ENCODE results near the gene HM13.

DNA sequence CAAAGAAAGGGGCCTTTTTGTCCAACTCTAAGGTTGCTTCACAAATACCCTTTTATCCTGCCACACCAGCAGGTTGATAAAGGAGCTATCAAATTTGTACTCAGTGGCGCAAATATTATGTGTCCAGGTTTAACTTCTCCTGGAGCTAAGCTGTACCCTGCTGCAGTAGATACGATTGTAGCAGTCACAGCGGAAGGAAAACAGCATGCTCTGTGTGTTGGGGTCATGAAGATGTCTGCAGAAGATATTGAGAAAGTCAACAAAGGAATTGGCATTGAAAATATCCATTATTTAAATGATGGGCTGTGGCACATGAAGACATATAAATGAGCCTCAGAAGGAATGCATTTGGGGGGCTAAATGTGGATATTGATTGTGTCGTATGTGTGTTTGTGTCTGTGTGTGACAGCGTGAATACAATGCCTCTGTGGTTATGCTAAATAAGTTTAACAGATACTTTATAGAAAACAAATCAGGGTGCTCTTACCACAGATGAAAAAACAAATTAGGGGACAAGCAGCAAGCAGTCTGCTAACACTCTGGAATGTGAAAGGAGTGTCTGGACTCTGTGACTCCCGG, 33.6 kb downstream of the HM13 start:
- TF ChIP-seq, protein P1, sequence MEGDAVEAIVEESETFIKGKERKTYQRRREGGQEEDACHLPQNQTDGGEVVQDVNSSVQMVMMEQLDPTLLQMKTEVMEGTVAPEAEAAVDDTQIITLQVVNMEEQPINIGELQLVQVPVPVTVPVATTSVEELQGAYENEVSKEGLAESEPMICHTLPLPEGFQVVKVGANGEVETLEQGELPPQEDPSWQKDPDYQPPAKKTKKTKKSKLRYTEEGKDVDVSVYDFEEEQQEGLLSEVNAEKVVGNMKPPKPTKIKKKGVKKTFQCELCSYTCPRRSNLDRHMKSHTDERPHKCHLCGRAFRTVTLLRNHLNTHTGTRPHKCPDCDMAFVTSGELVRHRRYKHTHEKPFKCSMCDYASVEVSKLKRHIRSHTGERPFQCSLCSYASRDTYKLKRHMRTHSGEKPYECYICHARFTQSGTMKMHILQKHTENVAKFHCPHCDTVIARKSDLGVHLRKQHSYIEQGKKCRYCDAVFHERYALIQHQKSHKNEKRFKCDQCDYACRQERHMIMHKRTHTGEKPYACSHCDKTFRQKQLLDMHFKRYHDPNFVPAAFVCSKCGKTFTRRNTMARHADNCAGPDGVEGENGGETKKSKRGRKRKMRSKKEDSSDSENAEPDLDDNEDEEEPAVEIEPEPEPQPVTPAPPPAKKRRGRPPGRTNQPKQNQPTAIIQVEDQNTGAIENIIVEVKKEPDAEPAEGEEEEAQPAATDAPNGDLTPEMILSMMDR (IDR thresholded peaks at IDR 0.05 in 2 of 3, conservative IDR thresholded peaks at IDR 0.05 in 1 of 3; ENCODE audit: borderline replicate concordance in 1 of 3, insufficient read depth in 1 of 3, low read depth in 2 of 3, low read length in 2 of 3), result no peak
- TF ChIP-seq JUND (IDR thresholded peaks at IDR 0.05), result no peak
- TF ChIP-seq POLR2A (IDR thresholded peaks at IDR 0.05; ENCODE audit: borderline replicate concordance, extremely low read depth, insufficient read depth, insufficient read length), result no peak
- TF ChIP-seq, protein P2, sequence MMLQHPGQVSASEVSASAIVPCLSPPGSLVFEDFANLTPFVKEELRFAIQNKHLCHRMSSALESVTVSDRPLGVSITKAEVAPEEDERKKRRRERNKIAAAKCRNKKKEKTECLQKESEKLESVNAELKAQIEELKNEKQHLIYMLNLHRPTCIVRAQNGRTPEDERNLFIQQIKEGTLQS (IDR thresholded peaks at IDR 0.05), result no peak
- no peak for TF ChIP-seq SIN3A (IDR thresholded peaks at IDR 0.05; ENCODE audit: low read depth)
- TF ChIP-seq CEBPB (IDR thresholded peaks at IDR 0.05; ENCODE audit: low read depth), result no peak
- no peak for TF ChIP-seq POLR2AphosphoS5 (IDR thresholded peaks at IDR 0.05; ENCODE audit: low read depth, low read length)
- TF ChIP-seq, protein P3, sequence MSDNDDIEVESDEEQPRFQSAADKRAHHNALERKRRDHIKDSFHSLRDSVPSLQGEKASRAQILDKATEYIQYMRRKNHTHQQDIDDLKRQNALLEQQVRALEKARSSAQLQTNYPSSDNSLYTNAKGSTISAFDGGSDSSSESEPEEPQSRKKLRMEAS (IDR thresholded peaks at IDR 0.05), result no peak

Data from HCT116 (cell line).